GM21529 (cell line): ENCODE results near the gene COASY.
"Not testable (repeated sequence)": the region's sequence is repeated elsewhere in the genome, so short reads cannot be mapped to it uniquely, and the experiment has no call there.

ENCODE experiments used
- ATAC-seq: cut with Tn5 transposase; IDR thresholded peaks from one replicate; pipeline ENCODE4 v1.9.1; 2021; ENCODE audit not compliant: unreplicated experiment

COASY gene

DNA sequence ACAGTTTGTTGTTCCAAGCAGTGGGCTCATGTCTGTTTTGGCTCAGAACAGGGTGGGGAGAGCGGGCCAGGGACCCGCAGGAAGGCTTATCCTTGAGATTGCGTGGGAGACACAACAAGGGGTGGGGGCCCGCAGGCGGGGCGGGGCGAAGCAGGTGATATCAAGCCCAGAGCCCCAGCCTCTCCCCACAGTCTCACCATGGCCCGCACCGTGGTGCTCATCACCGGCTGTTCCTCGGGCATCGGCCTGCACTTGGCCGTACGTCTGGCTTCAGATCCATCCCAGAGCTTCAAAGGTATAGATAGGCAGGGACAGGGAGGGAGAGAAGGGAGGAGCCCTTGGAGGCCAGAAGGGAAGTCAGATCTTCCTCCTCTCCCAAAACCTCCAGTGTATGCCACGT, 9.2 kb upstream of the COASY start, which contains the start of gene HSD17B1:
HSD17B1 (plus strand) TSS at position 188 of the 400 bp plus-strand sequence; CDS start at position 199, 11 bp downstream.
- ATAC-seq = not testable (repeated sequence)

DNA sequence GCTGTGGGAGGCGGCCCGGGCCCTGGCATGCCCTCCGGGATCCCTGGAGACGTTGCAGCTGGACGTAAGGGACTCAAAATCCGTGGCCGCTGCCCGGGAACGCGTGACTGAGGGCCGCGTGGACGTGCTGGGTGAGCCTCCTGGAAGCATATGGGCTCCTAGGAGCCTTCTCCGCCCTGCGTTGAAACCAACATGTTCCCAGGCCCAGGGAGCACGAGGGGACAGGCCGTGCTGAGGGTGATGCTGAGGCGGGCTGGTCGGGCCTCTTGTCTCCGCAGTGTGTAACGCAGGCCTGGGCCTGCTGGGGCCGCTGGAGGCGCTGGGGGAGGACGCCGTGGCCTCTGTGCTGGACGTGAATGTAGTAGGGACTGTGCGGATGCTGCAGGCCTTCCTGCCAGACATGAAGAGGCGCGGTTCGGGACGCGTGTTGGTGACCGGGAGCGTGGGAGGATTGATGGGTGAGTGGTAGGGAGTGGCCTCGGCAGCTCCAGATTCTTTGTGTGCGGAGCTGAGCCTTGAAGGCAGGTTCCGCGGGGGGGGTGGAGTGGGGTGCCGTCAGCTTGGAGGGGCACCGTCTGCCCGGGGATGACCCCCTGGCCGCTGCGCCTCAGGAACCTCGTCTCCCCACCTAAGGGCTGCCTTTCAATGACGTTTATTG, 8.7 kb upstream of the COASY start:
- ATAC-seq = no peak

DNA sequence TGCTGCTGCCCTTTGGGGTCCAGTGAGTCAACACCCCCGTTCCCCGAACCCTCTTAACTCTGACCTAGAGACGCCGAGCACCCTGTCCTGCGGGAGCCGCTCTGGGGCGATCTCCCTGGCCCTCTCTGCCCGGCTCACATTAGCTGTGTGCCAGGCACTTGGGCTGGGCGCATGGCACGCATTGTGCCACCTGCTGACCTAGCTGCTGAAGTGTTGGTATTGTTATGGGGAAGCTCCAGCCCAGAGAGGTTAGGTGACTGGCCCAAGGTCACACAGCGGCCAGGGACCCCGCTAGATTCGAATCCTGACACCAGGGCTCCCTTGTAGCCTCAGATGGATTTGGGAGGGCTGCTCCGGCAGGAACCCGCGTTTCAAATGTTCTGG, 8.1 kb upstream of the COASY start:
- no peak for ATAC-seq

DNA sequence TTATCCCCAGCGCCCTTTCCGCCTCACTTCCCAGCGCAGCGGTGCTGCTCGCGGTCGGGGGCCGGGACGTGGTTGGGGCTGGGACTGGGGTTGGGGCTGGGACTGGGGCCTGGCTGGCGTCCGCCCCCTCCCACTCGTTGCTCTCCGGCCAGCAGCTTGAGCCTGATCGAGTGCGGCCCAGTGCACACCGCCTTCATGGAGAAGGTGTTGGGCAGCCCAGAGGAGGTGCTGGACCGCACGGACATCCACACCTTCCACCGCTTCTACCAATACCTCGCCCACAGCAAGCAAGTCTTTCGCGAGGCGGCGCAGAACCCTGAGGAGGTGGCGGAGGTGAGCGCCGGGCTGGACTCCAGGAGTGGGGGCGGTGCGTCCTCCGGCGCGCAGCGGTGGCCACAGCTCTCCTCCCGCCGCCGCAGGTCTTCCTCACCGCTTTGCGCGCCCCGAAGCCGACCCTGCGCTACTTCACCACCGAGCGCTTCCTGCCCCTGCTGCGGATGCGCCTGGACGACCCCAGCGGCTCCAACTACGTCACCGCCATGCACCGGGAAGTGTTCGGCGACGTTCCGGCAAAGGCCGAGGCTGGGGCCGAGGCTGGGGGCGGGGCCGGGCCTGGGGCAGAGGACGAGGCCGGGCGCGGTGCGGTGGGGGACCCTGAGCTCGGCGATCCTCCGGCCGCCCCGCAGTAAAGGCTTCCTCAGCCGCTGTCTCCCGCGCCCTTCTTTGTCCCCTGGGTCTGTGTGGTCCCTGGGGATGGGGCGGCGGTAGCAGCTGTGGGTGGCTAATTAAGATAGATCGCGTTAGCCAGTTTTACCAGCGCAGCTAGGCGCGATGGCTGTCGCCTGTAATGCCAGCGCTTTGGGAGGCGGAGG, 7.5 kb upstream of the COASY start:
- ATAC-seq = peak; percentile 76

DNA sequence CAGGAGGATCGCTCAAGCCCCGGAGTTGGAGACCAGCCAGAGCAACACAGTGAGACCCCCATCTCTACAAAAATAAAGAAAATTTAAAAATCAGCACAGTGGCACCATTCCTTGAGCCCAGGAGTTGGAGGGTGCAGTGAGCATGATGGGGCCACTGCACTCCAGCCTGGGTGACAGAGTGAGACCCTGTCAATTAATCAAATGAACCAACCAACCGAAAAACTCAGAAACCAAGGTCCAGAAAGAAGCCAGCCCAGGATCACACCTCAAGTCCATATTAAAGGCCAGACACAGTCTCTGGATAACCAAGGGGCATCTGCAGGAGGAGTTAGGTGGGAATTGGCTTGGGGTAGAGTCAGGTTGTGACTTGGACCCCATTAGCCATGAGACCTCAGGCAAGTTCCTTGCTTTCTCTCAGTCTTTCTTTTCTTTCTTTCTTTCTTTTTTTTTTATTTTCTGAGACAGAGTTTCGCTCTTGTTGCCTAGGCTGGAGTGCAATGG, 6.8 kb upstream of the COASY start:
- ATAC-seq = no peak

DNA sequence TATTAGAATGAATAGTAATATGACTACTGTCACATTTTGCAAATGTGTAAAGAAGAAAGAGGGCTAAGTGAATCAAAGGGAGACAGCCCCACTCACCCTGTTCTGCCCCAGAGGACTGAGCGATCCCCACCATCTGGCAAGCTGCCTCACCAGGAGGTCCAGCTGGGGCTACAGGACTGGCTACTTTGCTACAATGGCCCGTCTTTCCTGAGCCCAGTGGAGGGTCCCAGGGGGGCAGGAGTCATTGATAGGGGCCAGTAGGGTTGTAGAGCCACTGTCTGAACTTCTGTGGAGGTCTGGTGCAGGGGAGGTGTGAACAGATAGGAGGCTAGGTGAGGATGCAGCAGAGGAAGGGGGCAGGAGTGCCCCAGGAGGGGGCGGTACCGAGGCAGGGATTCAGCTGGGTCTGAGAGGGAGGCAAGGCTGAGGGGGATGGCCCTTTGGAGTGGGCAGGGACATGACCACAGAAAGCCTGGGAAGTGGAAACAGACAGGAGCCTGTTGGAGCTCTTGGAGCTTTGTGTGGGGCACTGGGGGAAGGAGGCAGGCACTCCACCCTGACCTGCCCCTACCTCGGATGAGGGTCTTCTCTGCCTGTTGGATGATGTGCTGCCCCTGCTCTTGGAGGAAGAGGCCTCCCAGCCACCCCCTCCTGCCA, 5.9 kb upstream of the COASY start:
- ATAC-seq = not testable (repeated sequence)

DNA sequence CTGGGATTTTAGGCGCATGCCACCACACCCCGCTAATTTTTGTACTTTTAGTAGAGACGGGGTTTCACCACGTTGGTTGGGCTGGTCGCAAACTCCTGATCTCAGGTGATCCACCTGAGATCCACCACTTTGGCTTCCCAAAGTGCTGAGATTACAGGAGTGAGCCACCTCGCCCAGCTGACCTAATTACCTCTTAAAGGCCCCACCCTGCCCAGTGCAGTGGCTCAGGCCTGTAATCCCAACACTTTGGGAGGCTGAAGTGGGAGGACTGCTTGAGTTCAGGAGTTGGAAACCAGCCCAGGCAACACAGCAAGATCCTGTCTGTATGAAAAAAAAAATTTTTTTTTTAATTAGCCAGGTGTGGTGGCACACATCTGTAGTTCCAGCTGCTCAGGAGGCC, 2.9 kb upstream of the COASY start:
- no peak for ATAC-seq

DNA sequence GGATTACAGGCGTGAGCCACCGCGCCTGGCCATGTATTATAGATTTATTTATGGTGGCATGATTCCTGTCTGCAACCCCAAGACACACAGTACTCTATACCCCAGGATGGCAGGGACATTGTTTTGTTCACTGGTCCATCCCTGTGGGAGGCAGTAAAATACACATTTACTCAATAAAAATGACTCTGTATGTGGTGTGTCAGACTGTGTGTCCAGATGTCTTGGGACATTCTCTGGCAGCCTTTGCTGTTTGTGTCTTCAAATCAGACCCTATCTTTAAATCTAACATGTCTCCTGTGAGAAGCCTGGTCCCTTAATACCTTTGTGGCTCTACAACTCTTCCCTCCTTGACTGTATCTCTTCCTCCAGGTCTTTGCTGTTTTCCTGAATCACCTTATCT, 1.7 kb upstream of the COASY start:
- ATAC-seq = no peak

DNA sequence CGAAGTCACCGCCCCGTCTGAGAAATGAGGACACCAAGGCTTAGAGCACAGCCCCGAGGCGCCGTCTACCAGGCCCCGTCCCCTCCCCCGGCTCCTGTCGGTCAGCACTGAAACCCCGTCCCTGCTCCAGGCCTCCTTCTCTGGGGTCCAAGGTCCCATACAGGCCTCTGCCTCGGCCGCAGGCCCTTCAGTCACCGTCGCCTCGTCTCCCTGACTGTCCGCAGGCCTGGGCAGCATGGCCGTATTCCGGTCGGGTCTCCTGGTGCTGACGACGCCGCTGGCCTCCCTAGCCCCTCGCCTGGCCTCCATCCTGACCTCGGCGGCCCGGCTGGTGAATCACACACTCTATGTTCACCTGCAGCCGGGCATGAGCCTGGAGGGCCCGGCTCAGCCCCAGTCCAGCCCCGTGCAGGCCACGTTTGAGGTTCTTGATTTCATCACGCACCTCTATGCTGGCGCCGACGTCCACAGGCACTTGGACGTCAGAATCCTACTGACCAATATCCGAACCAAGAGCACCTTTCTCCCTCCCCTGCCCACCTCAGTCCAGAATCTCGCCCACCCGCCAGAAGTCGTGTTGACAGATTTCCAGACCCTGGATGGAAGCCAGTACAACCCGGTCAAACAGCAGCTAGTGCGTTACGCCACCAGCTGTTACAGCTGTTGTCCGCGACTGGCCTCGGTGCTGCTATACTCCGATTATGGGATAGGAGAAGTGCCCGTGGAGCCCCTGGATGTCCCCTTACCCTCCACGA, 617 bp downstream of the COASY start:
- ATAC-seq = no peak

DNA sequence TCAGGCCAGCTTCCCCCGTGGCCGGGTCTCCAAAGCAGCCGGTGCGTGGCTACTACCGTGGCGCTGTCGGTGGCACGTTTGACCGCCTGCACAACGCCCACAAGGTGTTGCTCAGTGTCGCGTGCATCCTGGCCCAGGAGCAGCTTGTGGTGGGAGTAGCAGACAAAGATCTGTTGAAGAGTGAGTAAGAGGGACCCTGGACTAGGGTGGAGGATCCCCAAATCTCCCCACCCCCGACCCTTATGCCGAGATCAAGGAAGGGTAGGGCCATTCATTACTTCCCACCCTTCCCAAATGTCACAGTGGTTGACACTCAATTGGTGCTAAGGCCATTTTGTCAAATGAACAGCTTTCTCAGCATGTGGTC, 1.2 kb downstream of the COASY start:
- ATAC-seq = no peak

DNA sequence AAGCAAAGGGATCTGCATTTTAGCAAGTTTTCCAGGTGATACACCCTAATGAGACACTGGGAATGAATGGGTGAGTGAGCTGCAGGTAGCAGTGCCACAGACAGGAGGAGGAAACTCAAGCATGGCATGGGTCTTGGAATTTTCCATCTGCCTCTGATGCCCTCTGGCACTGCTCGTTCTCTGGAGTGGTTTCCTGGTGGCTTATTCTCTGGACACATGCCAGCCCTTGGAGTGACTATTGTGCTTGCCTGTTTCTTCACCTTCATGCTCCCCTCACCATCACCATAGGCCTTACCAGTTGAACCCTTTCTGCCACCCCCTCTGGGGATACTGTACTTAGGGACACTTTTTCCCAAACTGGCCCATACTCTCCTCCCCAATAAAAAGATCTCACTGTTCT, 1.6 kb downstream of the COASY start:
- no peak for ATAC-seq

DNA sequence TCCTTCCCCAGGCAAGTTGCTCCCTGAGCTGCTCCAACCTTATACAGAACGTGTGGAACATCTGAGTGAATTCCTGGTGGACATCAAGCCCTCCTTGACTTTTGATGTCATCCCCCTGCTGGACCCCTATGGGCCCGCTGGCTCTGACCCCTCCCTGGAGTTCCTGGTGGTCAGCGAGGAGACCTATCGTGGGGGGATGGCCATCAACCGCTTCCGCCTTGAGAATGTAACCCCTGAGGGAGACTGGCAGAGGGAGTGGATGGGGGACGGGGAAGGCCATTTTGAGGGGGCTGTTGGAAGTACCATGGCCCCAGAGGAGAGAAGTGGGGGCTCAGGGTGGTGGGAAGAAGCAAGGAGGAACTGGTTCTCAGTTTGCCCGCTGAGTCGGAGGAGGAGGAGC, 2.0 kb downstream of the COASY start:
- ATAC-seq = no peak

DNA sequence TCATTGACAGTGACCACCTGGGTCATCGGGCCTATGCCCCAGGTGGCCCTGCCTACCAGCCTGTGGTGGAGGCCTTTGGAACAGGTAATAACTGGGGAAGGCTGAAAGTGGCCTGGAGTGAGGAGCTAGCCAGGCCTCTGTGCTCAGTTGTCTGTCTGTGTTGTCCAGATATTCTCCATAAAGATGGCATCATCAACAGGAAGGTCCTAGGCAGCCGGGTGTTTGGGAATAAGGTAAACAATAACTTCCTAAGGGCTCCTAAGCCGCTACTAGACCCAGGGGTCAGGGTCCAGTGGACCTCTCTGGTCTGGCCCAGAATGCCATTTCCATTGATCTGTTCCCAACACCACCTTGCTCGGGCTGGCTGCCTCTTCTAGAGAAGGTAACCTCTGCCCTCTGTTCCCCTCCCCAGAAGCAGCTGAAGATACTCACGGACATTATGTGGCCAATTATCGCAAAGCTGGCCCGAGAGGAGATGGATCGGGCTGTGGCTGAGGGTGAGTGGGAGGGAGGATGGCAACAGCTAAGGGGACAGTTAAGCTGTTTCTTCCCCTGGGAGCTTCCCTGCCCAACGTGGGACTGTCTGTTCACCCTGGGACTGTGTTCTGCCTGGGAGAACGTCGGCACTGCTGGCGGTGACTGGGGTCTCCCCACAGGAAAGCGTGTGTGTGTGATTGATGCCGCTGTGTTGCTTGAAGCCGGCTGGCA, 3.0 kb downstream of the COASY start:
- no peak for ATAC-seq

DNA sequence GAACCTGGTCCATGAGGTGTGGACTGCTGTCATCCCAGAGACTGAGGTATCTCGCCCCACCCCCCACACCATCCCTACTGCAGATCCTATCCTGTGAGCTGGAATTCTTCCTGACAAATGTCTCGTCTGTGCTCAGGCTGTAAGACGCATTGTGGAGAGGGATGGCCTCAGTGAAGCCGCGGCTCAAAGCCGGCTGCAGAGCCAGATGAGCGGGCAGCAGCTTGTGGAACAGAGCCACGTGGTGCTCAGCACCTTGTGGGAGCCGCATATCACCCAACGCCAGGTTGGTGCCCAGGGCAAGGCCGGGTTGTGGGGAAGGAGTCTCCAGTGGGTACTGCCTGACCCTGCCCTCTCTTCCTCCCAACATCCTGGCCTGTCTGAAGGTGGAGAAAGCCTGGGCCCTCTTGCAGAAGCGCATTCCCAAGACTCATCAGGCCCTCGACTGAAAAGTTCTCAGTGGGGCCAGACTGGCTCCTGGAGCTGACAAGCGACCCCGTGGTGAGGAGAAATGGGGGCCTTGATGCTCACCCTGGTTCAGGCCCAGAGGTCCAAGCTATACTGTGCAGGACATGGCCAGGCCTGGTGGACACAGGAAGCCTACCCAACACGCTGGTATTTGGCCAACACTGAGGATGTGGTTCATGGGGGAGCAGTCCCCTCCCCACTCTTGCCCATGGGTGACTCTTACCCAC, 3.7 kb downstream of the COASY start:
- ATAC-seq = no peak

DNA sequence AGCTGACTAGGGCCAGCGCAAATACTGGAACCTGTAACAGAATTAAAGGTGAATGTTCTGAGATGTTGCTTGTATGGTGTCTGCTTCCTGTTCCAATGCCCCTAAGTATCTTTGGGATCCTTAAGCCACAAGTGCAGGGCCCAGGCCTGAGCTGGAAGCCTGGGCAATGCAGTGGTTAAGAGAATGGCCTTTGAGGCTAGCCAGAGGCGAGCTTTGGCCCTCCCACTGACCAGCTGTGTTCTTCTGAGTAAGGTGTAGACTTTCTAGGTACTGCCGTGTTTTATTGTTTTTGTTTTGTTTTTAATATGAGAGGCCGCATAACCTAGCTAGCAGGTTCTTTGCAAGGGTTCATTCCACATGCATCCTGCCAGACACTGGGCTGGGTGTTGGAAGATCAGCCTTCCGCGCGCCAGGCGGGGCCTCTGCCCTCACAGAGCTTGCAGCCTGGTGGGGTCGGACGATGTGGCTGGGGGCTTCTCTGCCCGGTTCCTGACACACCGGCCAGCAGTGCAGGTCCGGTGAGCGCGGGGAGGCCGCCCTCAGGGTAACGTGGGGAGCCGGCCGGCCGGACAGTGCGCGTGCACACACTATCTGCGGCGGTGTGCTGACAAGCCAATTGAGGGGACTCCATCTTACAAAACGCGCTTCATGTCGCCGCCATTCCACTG, 4.4 kb downstream of the COASY start:
- ATAC-seq = no peak

DNA sequence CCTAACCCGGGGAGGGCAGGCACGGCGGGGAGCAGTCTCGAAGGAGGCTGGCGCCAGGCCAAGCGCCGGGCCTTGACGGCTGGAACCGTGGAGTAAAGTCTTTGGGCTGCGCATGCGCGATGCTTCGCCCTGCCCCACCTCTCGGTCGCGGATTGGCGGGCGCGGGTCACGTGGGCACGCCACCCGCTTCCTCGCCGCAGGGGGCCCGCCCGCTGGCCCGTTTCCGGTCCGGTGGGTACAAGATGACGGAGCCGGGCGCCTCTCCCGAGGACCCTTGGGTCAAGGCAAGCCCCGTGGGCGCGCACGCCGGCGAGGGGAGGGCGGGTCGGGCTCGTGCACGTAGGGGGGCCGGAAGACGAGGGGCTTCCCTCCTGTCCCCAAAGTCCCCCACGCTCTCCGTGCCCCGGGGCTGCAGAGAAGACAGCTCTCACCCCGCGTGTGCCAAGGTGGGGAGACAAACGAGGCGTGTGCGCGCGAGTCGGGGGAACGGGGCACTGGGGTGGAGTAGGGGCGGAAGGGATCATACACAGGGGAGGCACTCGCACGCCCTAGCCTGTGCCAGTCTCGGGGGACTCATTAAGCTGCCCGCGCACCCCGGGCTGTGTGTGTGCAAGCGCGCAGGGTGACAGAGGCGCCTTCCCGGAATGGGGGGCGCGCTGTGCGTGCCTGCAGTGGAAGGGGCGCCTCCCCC, 5.1 kb downstream of the COASY start, which contains the start of gene MLX:
MLX (plus strand) TSS at position 218 of the 691 bp plus-strand sequence; CDS start at position 243, 25 bp downstream.
- no peak for ATAC-seq

DNA sequence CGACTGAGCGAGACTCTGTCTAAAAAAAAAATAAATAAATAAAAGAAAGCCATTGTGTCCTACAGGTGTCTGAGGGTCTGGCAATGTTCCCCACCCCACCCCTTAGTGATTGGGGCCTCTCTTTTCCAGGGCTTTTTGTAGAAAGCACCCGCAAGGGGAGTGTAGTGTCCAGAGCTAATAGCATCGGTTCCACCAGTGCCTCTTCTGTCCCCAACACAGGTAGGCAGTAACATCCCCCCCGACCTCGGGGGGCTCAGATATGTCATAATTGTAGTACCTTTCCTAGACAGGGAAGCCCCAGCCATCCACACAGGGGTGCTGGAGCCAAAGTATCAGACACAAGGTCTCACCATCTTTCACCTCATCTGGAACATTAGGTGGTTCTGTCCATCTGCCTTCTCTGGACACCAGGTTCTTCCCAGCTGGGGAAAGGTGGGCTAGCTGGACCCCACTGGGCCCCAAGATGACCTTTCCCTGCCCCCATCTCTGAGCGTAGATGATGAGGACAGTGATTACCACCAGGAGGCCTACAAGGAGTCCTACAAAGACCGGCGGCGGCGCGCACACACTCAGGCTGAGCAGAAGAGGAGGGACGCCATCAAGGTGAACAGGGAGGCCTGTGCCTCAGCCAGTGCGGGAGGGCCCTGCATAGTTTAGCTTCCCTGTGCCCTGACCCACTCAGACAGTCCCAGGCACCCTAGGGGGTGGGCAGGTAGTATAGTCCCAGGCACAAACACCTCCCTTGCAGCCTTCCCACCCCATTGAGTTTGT, 6.6 kb downstream of the COASY start:
- no peak for ATAC-seq
